AG08395 (cell line): ENCODE data around the gene EDIL3.

Experiments used
- DNase-seq: peaks from one replicate; pipeline ENCODE4 v3.0.0; 2012; ENCODE audit warnings: mixed read lengths, low spot score

Gene EDIL3

GRCh38 chr5:83900306-83900705, 484.4 kb downstream of the EDIL3 start:
- DNase-seq: no peak

GRCh38 chr5:83899326-83899970, 485.2 kb downstream of the EDIL3 start:
- no peak for DNase-seq

GRCh38 chr5:83895860-83896259, 488.8 kb downstream of the EDIL3 start:
- DNase-seq: no peak

- DNase-seq: no peak
Measured at GRCh38 chr5:83891261-83891660, 493.4 kb downstream of the EDIL3 start.
